ENCODE results near the gene TMEM88. TPM values are rescaled to one million over a fixed set of nuclear protein-coding genes. Genes with fewer than 3 reads are reported as not detected.

TMEM88 gene
- total and polyA plus RNA-seq, 2 of the 13 experiments (the other 11 are each of a cell fraction or from before 2014, with no cell fraction given): 0.31 to 0.66 TPM

GRCh38 chr17:7856811-7857712 lies 2.2 kb downstream of the TMEM88 start, which contains the start of gene NAA38 (continued):
- TF ChIP-seq, protein P1, sequence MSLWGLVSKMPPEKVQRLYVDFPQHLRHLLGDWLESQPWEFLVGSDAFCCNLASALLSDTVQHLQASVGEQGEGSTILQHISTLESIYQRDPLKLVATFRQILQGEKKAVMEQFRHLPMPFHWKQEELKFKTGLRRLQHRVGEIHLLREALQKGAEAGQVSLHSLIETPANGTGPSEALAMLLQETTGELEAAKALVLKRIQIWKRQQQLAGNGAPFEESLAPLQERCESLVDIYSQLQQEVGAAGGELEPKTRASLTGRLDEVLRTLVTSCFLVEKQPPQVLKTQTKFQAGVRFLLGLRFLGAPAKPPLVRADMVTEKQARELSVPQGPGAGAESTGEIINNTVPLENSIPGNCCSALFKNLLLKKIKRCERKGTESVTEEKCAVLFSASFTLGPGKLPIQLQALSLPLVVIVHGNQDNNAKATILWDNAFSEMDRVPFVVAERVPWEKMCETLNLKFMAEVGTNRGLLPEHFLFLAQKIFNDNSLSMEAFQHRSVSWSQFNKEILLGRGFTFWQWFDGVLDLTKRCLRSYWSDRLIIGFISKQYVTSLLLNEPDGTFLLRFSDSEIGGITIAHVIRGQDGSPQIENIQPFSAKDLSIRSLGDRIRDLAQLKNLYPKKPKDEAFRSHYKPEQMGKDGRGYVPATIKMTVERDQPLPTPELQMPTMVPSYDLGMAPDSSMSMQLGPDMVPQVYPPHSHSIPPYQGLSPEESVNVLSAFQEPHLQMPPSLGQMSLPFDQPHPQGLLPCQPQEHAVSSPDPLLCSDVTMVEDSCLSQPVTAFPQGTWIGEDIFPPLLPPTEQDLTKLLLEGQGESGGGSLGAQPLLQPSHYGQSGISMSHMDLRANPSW (CRISPR knock-in tag; IDR thresholded peaks at IDR 0.05; ENCODE audit: borderline replicate concordance): no peak
- 0 out of 2 replicates have a peak, but pooled peaks have one; percentile 23 for TF ChIP-seq MTA1 (CRISPR knock-in tag; IDR thresholded peaks at IDR 0.05; ENCODE audit: borderline replicate concordance)
- TF ChIP-seq ZNF547 (CRISPR knock-in tag; IDR thresholded peaks at IDR 0.05): peak; percentile 37; the same call in 1 of the 2 replicates
- no peak for TF ChIP-seq HMG20B (CRISPR knock-in tag; conservative IDR thresholded peaks at IDR 0.05)
- TF ChIP-seq, protein P2, sequence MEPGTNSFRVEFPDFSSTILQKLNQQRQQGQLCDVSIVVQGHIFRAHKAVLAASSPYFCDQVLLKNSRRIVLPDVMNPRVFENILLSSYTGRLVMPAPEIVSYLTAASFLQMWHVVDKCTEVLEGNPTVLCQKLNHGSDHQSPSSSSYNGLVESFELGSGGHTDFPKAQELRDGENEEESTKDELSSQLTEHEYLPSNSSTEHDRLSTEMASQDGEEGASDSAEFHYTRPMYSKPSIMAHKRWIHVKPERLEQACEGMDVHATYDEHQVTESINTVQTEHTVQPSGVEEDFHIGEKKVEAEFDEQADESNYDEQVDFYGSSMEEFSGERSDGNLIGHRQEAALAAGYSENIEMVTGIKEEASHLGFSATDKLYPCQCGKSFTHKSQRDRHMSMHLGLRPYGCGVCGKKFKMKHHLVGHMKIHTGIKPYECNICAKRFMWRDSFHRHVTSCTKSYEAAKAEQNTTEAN (CRISPR knock-in tag; conservative IDR thresholded peaks at IDR 0.05): peak; percentile 59; the same call in 1 of the 2 replicates
- TF ChIP-seq DRAP1 (CRISPR knock-in tag; IDR thresholded peaks at IDR 0.05): 0 out of 2 replicates have a peak, but pooled peaks have one; percentile 41
- TF ChIP-seq ZNF597 (CRISPR knock-in tag; IDR thresholded peaks at IDR 0.05): no peak
- TF ChIP-seq NKX3-1 (CRISPR knock-in tag; IDR thresholded peaks at IDR 0.05): 0 out of 2 replicates have a peak, but pooled peaks have one; percentile 20
- TF ChIP-seq MED13 (CRISPR knock-in tag; IDR thresholded peaks at IDR 0.05): no peak
- TF ChIP-seq KLF6 (CRISPR knock-in tag; IDR thresholded peaks at IDR 0.05): peak; percentile 56; the same call in 1 of the 2 replicates
- TF ChIP-seq SMARCC2 (IDR thresholded peaks at IDR 0.05): no peak
- TF ChIP-seq PRPF4 (IDR thresholded peaks at IDR 0.05; ENCODE audit: low read depth, low read length, poor library complexity, severe bottlenecking): no peak
- no peak for TF ChIP-seq ZFP62 (CRISPR knock-in tag; IDR thresholded peaks at IDR 0.05)
- TF ChIP-seq RXRA (CRISPR knock-in tag; IDR thresholded peaks at IDR 0.05): peak; percentile 78; the same call in 1 of the 2 replicates
- peak; percentile 44; the same call in 1 of the 2 replicates for TF ChIP-seq ZNF766 (CRISPR knock-in tag; IDR thresholded peaks at IDR 0.05; ENCODE audit: borderline replicate concordance)
- 0 out of 2 replicates have a peak, but pooled peaks have one; percentile 60 for TF ChIP-seq SMAD1 (CRISPR knock-in tag; IDR thresholded peaks at IDR 0.05; ENCODE audit: borderline replicate concordance, low read depth)
- 0 out of 2 replicates have a peak, but pooled peaks have one; percentile 47 for TF ChIP-seq E2F5 (CRISPR knock-in tag; conservative IDR thresholded peaks at IDR 0.05)
- no peak for TF ChIP-seq HIC2 (CRISPR knock-in tag; IDR thresholded peaks at IDR 0.05; ENCODE audit: low read depth)
- TF ChIP-seq NFE2L2 (IDR thresholded peaks at IDR 0.05; ENCODE audit: low read length): no peak
- TF ChIP-seq ZNF20 (CRISPR knock-in tag; IDR thresholded peaks at IDR 0.05): no peak

All from HepG2 (cell line).